GM19455 (cell line): Measurements from ENCODE around the gene INPP5J.
"Not testable (repeated sequence)": the region's sequence is repeated elsewhere in the genome, so short reads cannot be mapped to it uniquely, and the experiment has no call there.

Experiments used
- ATAC-seq: cut with Tn5 transposase; IDR thresholded peaks from one replicate; pipeline ENCODE4 v1.9.1; 2021; ENCODE audit not compliant: unreplicated experiment

INPP5J gene

GRCh38 chr22:31102441-31103081 is 20.2 kb upstream of the INPP5J start:
- ATAC-seq, result no peak

GRCh38 chr22:31103111-31103510 is 19.7 kb upstream of the INPP5J start:
- no peak for ATAC-seq

- no peak for ATAC-seq
These were observed 18.7 kb upstream of the INPP5J start for GRCh38 chr22:31103899-31104694.

- no peak for ATAC-seq
These were observed 17.9 kb upstream of the INPP5J start for GRCh38 chr22:31104869-31105268.

GRCh38 chr22:31105282-31105929 is 17.4 kb upstream of the INPP5J start:
- ATAC-seq, result no peak

- no peak for ATAC-seq
These were observed 16.7 kb upstream of the INPP5J start for GRCh38 chr22:31106001-31106571.

GRCh38 chr22:31106731-31107177 is 16.0 kb upstream of the INPP5J start:
- no peak for ATAC-seq

- ATAC-seq, result peak; percentile 70
These were observed 15.4 kb upstream of the INPP5J start, which contains the start of gene SELENOM for GRCh38 chr22:31107178-31107893. Gene SELENOM, minus strand, starts transcription at chr22:31107568. Its CDS starts 63 bp downstream, at chr22:31107505.

GRCh38 chr22:31107894-31108218 is 14.9 kb upstream of the INPP5J start:
- peak; percentile 36 for ATAC-seq

- ATAC-seq, result not testable (repeated sequence)
These were observed 10.1 kb upstream of the INPP5J start for GRCh38 chr22:31112547-31113091.

- no peak for ATAC-seq
These were observed 4.5 kb upstream of the INPP5J start for GRCh38 chr22:31118046-31118820.

GRCh38 chr22:31119026-31119717 is 3.6 kb upstream of the INPP5J start:
- ATAC-seq, result no peak

GRCh38 chr22:31120230-31120629 is 2.5 kb upstream of the INPP5J start:
- ATAC-seq, result no peak

GRCh38 chr22:31120642-31121041 is 2.1 kb upstream of the INPP5J start:
- ATAC-seq, result no peak

- ATAC-seq, result no peak
These were observed 1.4 kb upstream of the INPP5J start for GRCh38 chr22:31121403-31121802.

- ATAC-seq, result no peak
These were observed 602 bp upstream of the INPP5J start for GRCh38 chr22:31122196-31122531.

GRCh38 chr22:31123292-31123602 is 481 bp downstream of the INPP5J start:
- ATAC-seq, result no peak

GRCh38 chr22:31124290-31124689 is 1.5 kb downstream of the INPP5J start:
- no peak for ATAC-seq

- ATAC-seq, result no peak
These were observed 2.2 kb downstream of the INPP5J start for GRCh38 chr22:31124811-31125465.
